OCI-LY7 (cell line): ENCODE results near the gene NINJ2. TPM values are rescaled to one million over a fixed set of nuclear protein-coding genes. Genes with fewer than 3 reads are reported as not detected.

Experiments used
- BruUV-seq: library from RNA; stranded (reverse); fragments of 400-500 nt; replicated peaks from 2 replicates; lab custom pipeline; 2021; lab: Mats Ljungman, UMichigan
- CTCF ChIA-PET: fragments of 300-600 bp; sonication (Branson Sonifier 250); formaldehyde crosslinking; loops from one replicate; lab custom pipeline; 2022; ENCODE audit warnings: antibody characterized with exemption; ENCODE audit not compliant: unreplicated experiment; lab: Charles Lee
- POLR2A ChIA-PET: fragments of 300-600 bp; sonication (Branson Sonifier 250); formaldehyde crosslinking; loops from one replicate; lab custom pipeline; 2022; ENCODE audit warnings: antibody characterized with exemption; lab: Charles Lee
- DNase-seq: peaks from one replicate; pipeline ENCODE4 v3.0.0-alpha.2; 2015; ENCODE audit warnings: low spot score
- H2AFZ ChIP-seq: fragments of 200-600 bp; sonication (generic), shearing (Covaris generic); 2 replicates; pipeline ENCODE4 v1.6.1; 2014; ENCODE audit warnings: mild to moderate bottlenecking, antibody characterized with exemption, low read length, moderate library complexity
- H3K27ac ChIP-seq: fragments of 200-600 bp; sonication (generic); 2 replicates; pipeline ENCODE4 v1.5.1; 2014; ENCODE audit warnings: mixed run types, low read depth, mild to moderate bottlenecking, moderate library complexity, low read length, inconsistent platforms; ENCODE audit not compliant: poor library complexity, severe bottlenecking
- H3K36me3 ChIP-seq: fragments of 200-600 bp; sonication (generic); 2 replicates; pipeline ENCODE4 v1.6.1; 2014; ENCODE audit warnings: mild to moderate bottlenecking, antibody characterized with exemption, low read length, moderate library complexity, mixed read lengths; ENCODE audit not compliant: insufficient read depth
- H3K4me1 ChIP-seq: fragments of 200-600 bp; sonication (generic); 2 replicates; pipeline ENCODE4 v1.5.1; 2014; ENCODE audit warnings: mild to moderate bottlenecking, low read length; ENCODE audit not compliant: insufficient read depth, poor library complexity, severe bottlenecking
- H3K4me2 ChIP-seq: fragments of 200-600 bp; sonication (generic); 2 replicates; pipeline ENCODE4 v1.6.1; 2014; ENCODE audit warnings: mild to moderate bottlenecking, low read length
- H3K4me3 ChIP-seq: fragments of 200-600 bp; sonication (generic); 2 replicates; pipeline ENCODE4 v1.5.1; 2014; ENCODE audit warnings: mild to moderate bottlenecking, low read depth, low read length; ENCODE audit not compliant: poor library complexity, severe bottlenecking
- H3K79me2 ChIP-seq: fragments of 200-600 bp; sonication (generic); 2 replicates; pipeline ENCODE4 v1.6.1; 2016; ENCODE audit warnings: low read depth, mild to moderate bottlenecking, low read length, moderate library complexity, mixed read lengths; ENCODE audit not compliant: insufficient read depth
- H3K9me2 ChIP-seq: fragments of 200-600 bp; sonication (generic); 2 replicates; pipeline ENCODE4 v1.6.1; 2016; ENCODE audit warnings: mild to moderate bottlenecking, low read length, mixed read lengths; ENCODE audit not compliant: insufficient read depth
- H3K9me3 ChIP-seq: fragments of 200-600 bp; sonication (generic); 2 replicates; pipeline ENCODE4 v1.6.1; 2014; ENCODE audit warnings: mild to moderate bottlenecking, mixed run types, low read length, mixed read lengths
- H4K20me1 ChIP-seq: fragments of 200-600 bp; sonication (generic); 2 replicates; pipeline ENCODE4 v1.6.1; 2014; ENCODE audit warnings: mild to moderate bottlenecking, antibody characterized with exemption, low read length, moderate library complexity, mixed read lengths; ENCODE audit not compliant: insufficient read depth
- CTCF ChIP-seq: fragments of 200-600 bp; sonication (generic); conservative IDR thresholded peaks from 2 replicates; pipeline ENCODE4 v1.5.1; 2014; ENCODE audit warnings: mild to moderate bottlenecking, antibody characterized with exemption, low read length, moderate library complexity, mixed read lengths
- EZH2phosphoT487 ChIP-seq: fragments of 200-600 bp; sonication (generic); IDR thresholded peaks from 2 replicates; pipeline ENCODE4 v1.6.1; 2018; ENCODE audit warnings: low read depth, borderline replicate concordance, mild to moderate bottlenecking, mixed run types, antibody characterized with exemption, low read length, moderate library complexity, mixed read lengths
- intact Hi-C: fragments of 100-400 bp; cut with micrococcal nuclease; formaldehyde crosslinking; loops from one replicate; pipeline ENCODE4 v1.10.0; 2022; ENCODE audit not compliant: unreplicated experiment
- total RNA-seq, 2 experiments: library from RNA; depleted of rRNA in 1 of 2; stranded (reverse); fragments of >200 nt in 1 of 2; shearing (Covaris generic) in 1 of 2; gene quantifications; 2 replicates each; pipeline ENCODE4 v1.2.3, GENCODE V29; 2014 to 2022

NINJ2 gene
- total RNA-seq, 2 experiments from 2014 or later = 0.79 to 4.4 TPM

DNA sequence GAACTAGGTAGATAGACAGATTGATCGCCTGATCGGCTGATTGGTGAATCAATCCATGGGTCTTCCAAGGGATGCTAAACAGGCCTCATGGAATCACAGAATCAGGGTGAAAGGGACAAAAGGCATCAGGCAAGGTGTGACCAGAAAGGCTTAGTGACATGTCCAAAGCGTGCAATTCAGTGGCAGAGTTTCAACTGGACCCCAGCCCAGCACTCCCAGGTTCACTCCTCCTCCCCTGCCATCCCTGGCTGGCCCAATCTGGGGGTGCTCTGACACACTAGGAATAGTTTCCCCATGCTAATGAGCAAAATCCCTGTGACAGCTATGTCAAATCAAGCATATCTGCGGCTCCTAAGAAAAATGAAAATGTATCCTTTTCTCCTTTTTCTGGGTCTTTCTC lies 50.4 kb downstream of the NINJ2 start:
- no TSS peak for BruUV-seq
- no peaks in the 10 kb centered on the region for H3K36me3 ChIP-seq
- no peak overlapping the region for H3K27ac ChIP-seq
- H3K4me3 ChIP-seq = no peak overlapping the region
- H4K20me1 ChIP-seq = no peaks in the 10 kb centered on the region
- H3K79me2 ChIP-seq = no peaks in the 10 kb centered on the region
- no peaks in the 10 kb centered on the region for H3K9me3 ChIP-seq
- no peak overlapping the region for H3K4me2 ChIP-seq
- no peak for TF ChIP-seq EZH2phosphoT487
- ChIA-PET POLR2A (no interaction called here), CTCF (no interaction called here)
- intact Hi-C loops = no loop called here
- H3K4me1 ChIP-seq = peaks cover 15% of the 10 kb centered on the region
- no peak for DNase-seq
- no peaks in the 10 kb centered on the region for H3K9me2 ChIP-seq
- no peak overlapping the region for H2AFZ ChIP-seq

DNA sequence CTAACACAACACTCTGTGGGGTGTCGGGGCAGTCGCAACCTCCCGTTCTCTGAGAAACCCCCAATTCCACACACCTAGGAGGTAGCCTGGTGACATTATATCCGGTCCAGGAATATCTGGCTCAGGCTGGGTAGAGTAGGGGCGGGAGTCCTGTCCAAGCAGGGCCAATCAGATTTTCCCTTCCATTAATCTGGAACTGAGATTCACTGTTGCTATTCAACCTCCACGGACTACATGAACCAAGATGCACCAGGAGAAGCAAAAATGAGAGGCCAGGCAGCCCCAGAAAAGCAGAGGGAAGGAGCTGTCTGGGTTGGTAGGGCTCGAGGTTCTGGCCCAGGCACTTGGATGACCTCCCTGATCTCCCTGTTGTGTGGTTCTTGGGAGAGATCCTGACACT lies 51.0 kb downstream of the NINJ2 start:
- no peak overlapping the region for H3K4me2 ChIP-seq
- no peak overlapping the region for H3K4me3 ChIP-seq
- H2AFZ ChIP-seq = no peak overlapping the region
- BruUV-seq = no TSS peak
- ChIA-PET POLR2A (no interaction called here), CTCF (no interaction called here)
- peaks cover 15% of the 10 kb centered on the region for H3K4me1 ChIP-seq
- no peak overlapping the region for H3K27ac ChIP-seq
- no peak for DNase-seq
- H3K9me3 ChIP-seq = no peaks in the 10 kb centered on the region
- TF ChIP-seq CTCF (no peak), EZH2phosphoT487 (no peak)
- no peaks in the 10 kb centered on the region for H3K36me3 ChIP-seq
- H3K9me2 ChIP-seq = no peaks in the 10 kb centered on the region
- intact Hi-C loops = no loop called here
- H4K20me1 ChIP-seq = no peaks in the 10 kb centered on the region
- no peaks in the 10 kb centered on the region for H3K79me2 ChIP-seq

DNA sequence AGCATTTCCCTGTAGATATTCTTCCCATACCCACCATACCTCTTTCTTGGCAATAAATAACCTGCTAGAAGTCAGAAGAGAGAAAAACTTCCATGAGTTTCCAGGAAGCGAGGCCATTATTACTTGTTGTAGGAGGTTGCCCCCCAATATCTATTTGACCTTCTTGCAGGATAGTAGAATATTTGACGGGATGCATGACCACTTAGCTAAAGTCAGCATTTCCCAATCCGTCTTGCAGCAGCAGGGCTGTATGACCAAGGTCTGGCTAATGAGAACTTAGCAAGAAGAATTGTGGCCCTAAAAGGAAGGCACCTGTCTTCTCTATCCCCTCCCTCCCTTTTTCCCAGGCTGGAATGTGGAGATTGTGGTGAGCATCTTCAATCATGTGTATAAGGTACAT lies 51.5 kb downstream of the NINJ2 start:
- Histone ChIP-seq H4K20me1 (no peaks in the 10 kb centered on the region), H3K79me2 (no peaks in the 10 kb centered on the region), H3K27ac (no peak overlapping the region), H2AFZ (no peak overlapping the region), H3K4me1 (peaks cover 15% of the 10 kb centered on the region), H3K36me3 (no peaks in the 10 kb centered on the region), H3K4me3 (no peak overlapping the region), H3K4me2 (no peak overlapping the region), H3K9me2 (no peaks in the 10 kb centered on the region), H3K9me3 (no peaks in the 10 kb centered on the region)
- POLR2A ChIA-PET = interaction anchor here (0.7 kb wide), 1 partner anchor 75 kb away, joined by 3 read pairs; no protein-coding TSS in a partner anchor
- no peak for DNase-seq
- CTCF ChIA-PET = interaction anchor here (1.8 kb wide), 1 partner anchor 139 kb away, joined by 7 read pairs; no protein-coding TSS in a partner anchor
- no peak for TF ChIP-seq EZH2phosphoT487
- no peak for TF ChIP-seq CTCF
- no TSS peak for BruUV-seq
- intact Hi-C loops = no loop called here
